Measurements from ENCODE around the gene MYL3. TPM values are rescaled to one million over a fixed set of nuclear protein-coding genes. Genes with fewer than 3 reads are reported as not detected.
A peak's percentile ranks its signal among the peaks of the same experiment; 100 is the strongest.

MYL3 gene
- total RNA-seq, 1 experiment from 2014 or later, result not detected

DNA sequence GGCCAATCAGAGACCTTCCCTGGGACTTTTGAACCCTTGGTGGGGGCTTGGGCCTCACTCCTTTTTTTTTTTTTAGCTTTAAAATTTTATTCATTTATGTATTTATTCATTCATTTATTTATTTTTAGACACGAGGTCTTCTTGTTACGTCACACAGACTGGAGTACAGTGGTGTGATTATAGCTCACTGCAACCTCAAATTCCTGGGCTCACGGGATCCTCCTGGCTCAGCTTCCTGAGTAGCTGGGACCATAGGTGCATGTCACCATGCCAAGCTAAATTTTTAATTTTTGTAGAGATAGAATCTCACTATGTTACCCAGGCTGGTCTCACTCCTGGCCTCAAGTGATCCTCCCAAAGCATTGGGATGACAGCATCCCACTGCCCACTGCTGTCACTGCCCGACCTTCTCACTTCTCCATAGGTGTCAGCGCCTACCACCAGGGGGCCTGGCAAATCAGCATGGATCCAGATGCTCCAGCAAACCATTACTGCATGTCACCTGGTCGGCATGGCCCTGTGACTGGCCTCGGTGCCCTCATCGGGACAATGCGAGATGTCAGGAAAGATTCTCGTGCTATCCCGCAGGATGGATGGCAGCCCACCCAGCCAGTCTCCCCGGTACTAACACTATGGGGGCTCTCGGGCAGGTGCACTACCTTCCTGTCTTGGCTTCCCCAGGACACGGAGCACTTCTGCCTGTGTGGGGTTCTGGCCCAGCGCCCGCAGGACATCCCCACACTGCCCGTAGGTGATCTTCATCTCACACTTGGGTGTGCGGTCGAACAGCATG, 3.0 kb downstream of the MYL3 start:
- BruUV-seq (replicated peaks), result no TSS peak
- Histone ChIP-seq H3K9me2 (replicated peaks; ENCODE audit: low read length) (no peaks in the 10 kb centered on the region), H3K27me3 (ENCODE audit: low read length) (no peaks in the 10 kb centered on the region; the same call in 1 of the 2 replicates), H3K27ac (ENCODE audit: low read length) (no peak overlapping the region), H3F3A (ENCODE audit: low read length, unreplicated experiment) (no peaks in the 10 kb centered on the region), H3K9ac (ENCODE audit: low read length) (no peak overlapping the region), H3K79me2 (ENCODE audit: low read length) (no peaks in the 10 kb centered on the region), H3K4me1 (ENCODE audit: insufficient read depth, low read length) (no peaks in the 10 kb centered on the region), H2AFZ (ENCODE audit: low read length) (no peak overlapping the region), H3K4me3 (ENCODE audit: low read length) (no peak overlapping the region), H4K20me1 (ENCODE audit: low read length) (no peaks in the 10 kb centered on the region), H3K4me2 (ENCODE audit: low read length) (no peak overlapping the region), H3K36me3 (ENCODE audit: low read depth, low read length) (no peaks in the 10 kb centered on the region), H3K9me3 (ENCODE audit: low read length) (no peaks in the 10 kb centered on the region)
- intact Hi-C loops (cut with micrococcal nuclease), result no loop called here
- POLR2A ChIA-PET (ENCODE audit: unreplicated experiment), result no interaction called here
- DNase-seq, result peak; percentile 44
- TF ChIP-seq EZH2 (IDR thresholded peaks at IDR 0.05; ENCODE audit: low read length, unreplicated experiment) (no peak), EZH2phosphoT487 (IDR thresholded peaks at IDR 0.05; ENCODE audit: borderline replicate concordance, low read length) (no peak)
- TF ChIP-seq, protein P1, sequence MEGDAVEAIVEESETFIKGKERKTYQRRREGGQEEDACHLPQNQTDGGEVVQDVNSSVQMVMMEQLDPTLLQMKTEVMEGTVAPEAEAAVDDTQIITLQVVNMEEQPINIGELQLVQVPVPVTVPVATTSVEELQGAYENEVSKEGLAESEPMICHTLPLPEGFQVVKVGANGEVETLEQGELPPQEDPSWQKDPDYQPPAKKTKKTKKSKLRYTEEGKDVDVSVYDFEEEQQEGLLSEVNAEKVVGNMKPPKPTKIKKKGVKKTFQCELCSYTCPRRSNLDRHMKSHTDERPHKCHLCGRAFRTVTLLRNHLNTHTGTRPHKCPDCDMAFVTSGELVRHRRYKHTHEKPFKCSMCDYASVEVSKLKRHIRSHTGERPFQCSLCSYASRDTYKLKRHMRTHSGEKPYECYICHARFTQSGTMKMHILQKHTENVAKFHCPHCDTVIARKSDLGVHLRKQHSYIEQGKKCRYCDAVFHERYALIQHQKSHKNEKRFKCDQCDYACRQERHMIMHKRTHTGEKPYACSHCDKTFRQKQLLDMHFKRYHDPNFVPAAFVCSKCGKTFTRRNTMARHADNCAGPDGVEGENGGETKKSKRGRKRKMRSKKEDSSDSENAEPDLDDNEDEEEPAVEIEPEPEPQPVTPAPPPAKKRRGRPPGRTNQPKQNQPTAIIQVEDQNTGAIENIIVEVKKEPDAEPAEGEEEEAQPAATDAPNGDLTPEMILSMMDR (conservative IDR thresholded peaks at IDR 0.05; ENCODE audit: low read depth, low read length), result peak; percentile 70
- ATAC-seq, result peak; percentile 85
- CTCF ChIA-PET, result interaction anchor here (0.7 kb wide), 1 partner anchor 50 kb away, joined by 3 read pairs; no protein-coding TSS in a partner anchor

DNA sequence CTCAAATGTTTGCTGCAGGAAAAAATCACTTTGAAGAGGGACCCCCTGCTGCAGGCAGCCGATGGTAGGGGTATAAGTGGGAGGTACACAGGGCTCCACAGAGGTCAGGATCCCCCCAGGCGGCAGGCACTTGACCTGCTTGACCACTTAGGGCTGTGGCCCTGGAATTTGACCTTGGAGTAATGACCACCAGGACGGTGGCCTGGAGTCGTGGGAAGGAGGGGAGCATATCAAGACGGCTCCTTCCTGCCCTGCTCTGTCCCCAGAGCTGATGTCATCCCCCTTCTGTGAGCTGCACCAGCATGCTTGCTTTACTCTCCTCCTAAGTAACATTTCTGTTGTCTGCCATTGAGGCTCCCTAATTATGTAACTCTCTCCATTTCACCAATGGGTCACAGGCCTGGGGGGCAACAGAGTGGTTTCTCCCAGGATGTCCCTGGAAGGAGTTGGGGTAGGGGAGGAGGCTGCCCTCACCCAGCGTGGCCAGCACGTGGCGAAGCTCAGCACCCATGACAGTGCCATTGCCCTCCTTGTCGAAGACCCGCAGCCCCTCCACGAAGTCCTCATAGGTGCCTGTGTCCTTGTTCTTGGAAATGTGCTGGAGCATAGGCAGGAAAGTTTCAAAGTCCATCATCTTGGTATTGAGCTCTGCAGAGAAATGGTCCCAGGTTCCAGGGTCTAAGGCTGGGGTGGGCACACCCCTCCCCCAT, 4.1 kb downstream of the MYL3 start:
- Histone ChIP-seq H4K20me1 (ENCODE audit: low read length) (no peaks in the 10 kb centered on the region), H3K79me2 (ENCODE audit: low read length) (no peaks in the 10 kb centered on the region), H2AFZ (ENCODE audit: low read length) (no peak overlapping the region), H3K9me3 (ENCODE audit: low read length) (no peaks in the 10 kb centered on the region), H3K27ac (ENCODE audit: low read length) (no peak overlapping the region), H3K4me1 (ENCODE audit: insufficient read depth, low read length) (no peaks in the 10 kb centered on the region), H3K4me3 (ENCODE audit: low read length) (no peak overlapping the region), H3K9ac (ENCODE audit: low read length) (no peak overlapping the region), H3K9me2 (replicated peaks; ENCODE audit: low read length) (no peaks in the 10 kb centered on the region), H3K4me2 (ENCODE audit: low read length) (no peak overlapping the region), H3F3A (ENCODE audit: low read length, unreplicated experiment) (no peaks in the 10 kb centered on the region), H3K27me3 (ENCODE audit: low read length) (no peaks in the 10 kb centered on the region; the same call in 1 of the 2 replicates), H3K36me3 (ENCODE audit: low read depth, low read length) (no peaks in the 10 kb centered on the region)
- no peak for DNase-seq
- intact Hi-C loops (cut with micrococcal nuclease), result no loop called here
- ATAC-seq, result no peak
- CTCF ChIA-PET, result interaction anchor here (0.5 to 0.7 kb wide), 2 partner anchors 51 to 182 kb away, joined by 3 read pairs; no protein-coding TSS in a partner anchor
- POLR2A ChIA-PET (ENCODE audit: unreplicated experiment), result no interaction called here
- TF ChIP-seq EZH2phosphoT487 (IDR thresholded peaks at IDR 0.05; ENCODE audit: borderline replicate concordance, low read length), result no peak
- TF ChIP-seq EZH2 (IDR thresholded peaks at IDR 0.05; ENCODE audit: low read length, unreplicated experiment), result no peak
- TF ChIP-seq, protein P1 (conservative IDR thresholded peaks at IDR 0.05; ENCODE audit: low read depth, low read length), result no peak
- no TSS peak for BruUV-seq (replicated peaks)
